Coronary artery (tissue), 2 donors: Measurements from ENCODE around the gene KCNMB3.
"Not testable (repeated sequence)": the region's sequence is repeated elsewhere in the genome, so short reads cannot be mapped to it uniquely, and the experiment has no call there.

ENCODE experiments used
- DNase-seq: peaks from one replicate; pipeline ENCODE4 v3.0.0-alpha.2; 2017; ENCODE audit warnings: low spot score
- H3K27ac ChIP-seq, 2 donors: fragments of 200-600 bp; sonication (generic); one replicate each; pipeline ENCODE4 v1.5.1; 2016 to 2019
- H3K4me3 ChIP-seq: fragments of 200-600 bp; sonication (generic); 2 replicates; pipeline ENCODE4 v1.5.1; 2016; ENCODE audit warnings: mild to moderate bottlenecking, moderate library complexity
- CTCF ChIP-seq: fragments of 200-600 bp; sonication (generic); IDR thresholded peaks from one replicate; pipeline ENCODE4 v1.5.1; 2019; ENCODE audit warnings: antibody characterized with exemption

The KCNMB3 gene

GRCh38 chr3:179247289-179248015 is 3.5 kb downstream of the KCNMB3 start:
- H3K4me3 ChIP-seq = no peak overlapping the region
- no peak overlapping the region for H3K27ac ChIP-seq
- DNase-seq = no peak
- TF ChIP-seq CTCF = no peak

DNA sequence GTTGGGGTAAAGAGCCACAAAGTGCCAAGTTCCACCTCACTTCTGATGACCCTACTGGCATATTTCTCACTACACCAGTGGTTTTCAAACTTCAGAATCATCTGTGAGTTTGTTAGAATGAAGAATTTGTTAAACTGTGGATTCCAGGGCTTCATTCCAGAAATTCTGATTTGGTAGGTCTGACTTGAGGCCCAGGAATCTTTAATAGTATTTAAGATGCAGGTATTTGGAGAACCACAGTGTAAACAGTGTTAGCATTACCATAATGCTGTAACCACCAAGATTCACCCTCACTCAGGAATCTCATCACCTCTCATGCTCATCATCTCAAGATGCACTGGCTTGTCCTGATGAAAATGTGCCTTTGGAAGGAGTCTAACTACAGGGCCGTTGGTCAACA is 6.0 kb downstream of the KCNMB3 start:
- Histone ChIP-seq H3K4me3 (no peak overlapping the region), H3K27ac (no peak overlapping the region)
- no peak for TF ChIP-seq CTCF
- no peak for DNase-seq

GRCh38 chr3:179242859-179243258 is 8.1 kb downstream of the KCNMB3 start:
- not testable (repeated sequence) for H3K27ac ChIP-seq, DNase-seq

DNA sequence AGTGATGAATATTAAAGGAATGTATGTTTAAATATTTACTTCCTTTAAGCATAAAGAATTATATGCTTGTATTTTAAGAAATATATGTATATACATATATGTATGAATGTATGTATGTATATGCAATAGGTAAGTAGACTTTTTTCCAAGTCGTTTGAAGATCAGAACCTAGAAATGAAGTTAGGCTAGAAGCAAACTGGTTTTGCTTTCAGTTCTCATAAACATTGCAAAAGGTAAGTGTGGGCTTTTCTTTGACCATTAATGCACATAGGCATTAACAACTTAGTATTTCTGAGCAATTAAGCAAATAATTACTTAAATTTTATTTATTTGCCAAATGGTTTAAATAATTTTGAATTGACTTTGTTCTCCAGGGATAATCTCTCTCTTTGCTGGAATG is 10.6 kb downstream of the KCNMB3 start:
- H3K27ac ChIP-seq, DNase-seq, H3K4me3 ChIP-seq: not testable (repeated sequence)

More at GRCh38 chr3:179242859-179243258, 8.1 kb downstream of the KCNMB3 start:
- not testable (repeated sequence) for H3K4me3 ChIP-seq

- TF ChIP-seq CTCF = no peak
- no peak for DNase-seq
- Histone ChIP-seq H3K4me3 (no peak overlapping the region), H3K27ac (no peak overlapping the region)
These were observed 14.1 kb downstream of the KCNMB3 start for GRCh38 chr3:179236669-179237301.

DNA sequence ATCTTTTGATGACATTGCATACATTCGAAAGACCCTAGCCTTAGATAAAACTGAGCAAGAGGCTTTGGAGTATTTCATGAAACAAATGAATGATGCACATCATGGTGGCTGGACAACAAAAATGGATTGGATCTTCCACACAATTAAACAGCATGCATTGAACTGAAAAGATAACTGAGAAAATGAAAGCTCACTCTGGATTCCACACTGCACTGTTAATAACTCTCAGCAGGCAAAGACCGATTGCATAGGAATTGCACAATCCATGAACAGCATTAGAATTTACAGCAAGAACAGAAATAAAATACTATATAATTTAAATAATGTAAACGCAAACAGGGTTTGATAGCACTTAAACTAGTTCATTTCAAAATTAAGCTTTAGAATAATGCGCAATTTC is 16.7 kb downstream of the KCNMB3 start:
- DNase-seq = no peak
- Histone ChIP-seq H3K4me3 (no peak overlapping the region), H3K27ac (no peak overlapping the region)
- no peak for TF ChIP-seq CTCF

DNA sequence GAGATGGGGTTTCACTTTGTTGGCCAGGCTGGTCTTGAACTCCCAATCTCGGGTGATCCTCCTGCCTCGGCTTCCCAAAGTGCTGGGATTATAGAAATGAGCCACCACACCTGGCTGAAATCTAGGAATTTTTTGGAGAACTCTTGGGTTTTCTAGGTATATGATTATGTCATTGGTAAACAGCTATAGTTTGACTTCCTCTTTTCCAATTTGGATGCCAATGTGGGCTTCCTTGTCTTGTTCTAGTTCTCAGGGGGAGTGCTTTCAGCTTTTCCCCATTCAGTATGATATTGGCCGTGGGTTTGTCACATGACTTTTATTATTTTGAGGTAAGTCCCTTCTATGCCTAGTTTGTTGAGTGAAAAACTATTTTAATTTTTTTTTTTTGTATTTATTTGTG is 17.9 kb downstream of the KCNMB3 start:
- Histone ChIP-seq H3K4me3 (no peak overlapping the region), H3K27ac (no peak overlapping the region)
- DNase-seq = no peak
- TF ChIP-seq CTCF = no peak

GRCh38 chr3:179229177-179229576 is 21.7 kb downstream of the KCNMB3 start:
- Histone ChIP-seq H3K4me3 (no peak overlapping the region), H3K27ac (no peak overlapping the region)
- TF ChIP-seq CTCF = no peak
- no peak for DNase-seq
